NCI-H510A treated with DMSO at 0.1 percent for 48 hours (cell line): ENCODE data around the gene UTS2B.
"Not testable (repeated sequence)": the region's sequence is repeated elsewhere in the genome, so short reads cannot be mapped to it uniquely, and the experiment has no call there.

Source experiments
- DNase-seq: peaks from one replicate; lab custom pipeline; 2025; lab: John Stamatoyannopoulos, UW

UTS2B gene

DNA sequence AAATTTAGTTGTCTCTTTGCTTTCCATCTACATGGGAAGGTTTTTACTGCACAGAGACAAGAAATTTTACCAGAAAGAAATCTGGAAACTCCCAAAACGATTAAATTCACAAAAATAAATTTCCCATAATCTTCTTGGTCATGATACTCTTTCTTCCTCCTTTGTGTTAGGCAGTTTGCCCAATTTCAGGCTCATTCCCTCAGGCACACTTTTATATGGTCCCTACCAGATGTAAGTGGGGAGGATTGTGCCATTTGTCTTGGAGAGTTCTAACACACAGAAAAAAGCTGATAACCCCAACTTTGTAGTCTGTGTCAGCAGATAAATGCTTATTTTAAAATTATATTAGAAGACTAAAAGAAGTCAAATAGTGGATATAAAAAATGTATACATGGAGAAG, 50.2 kb downstream of the UTS2B start:
- no peak for DNase-seq

DNA sequence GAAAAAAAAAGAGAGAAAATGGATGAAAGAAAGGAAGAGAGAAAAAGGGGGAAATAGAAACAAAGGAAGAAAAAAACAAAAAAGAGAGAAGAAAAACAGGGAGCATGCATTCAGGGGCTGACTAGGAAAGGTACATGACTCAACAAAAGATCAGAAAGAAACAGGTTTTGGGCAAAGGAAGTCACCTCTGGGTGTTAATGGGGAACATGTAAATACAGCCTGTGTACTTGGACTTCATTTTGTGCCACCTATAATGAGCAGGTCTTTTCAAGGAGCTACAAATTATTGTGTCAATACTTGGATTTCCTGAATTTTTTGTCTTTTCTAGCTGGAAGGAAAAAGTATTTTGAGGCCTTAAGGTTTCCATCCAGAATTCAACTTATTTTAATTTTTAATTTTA, 54.6 kb downstream of the UTS2B start:
- DNase-seq, result no peak

DNA sequence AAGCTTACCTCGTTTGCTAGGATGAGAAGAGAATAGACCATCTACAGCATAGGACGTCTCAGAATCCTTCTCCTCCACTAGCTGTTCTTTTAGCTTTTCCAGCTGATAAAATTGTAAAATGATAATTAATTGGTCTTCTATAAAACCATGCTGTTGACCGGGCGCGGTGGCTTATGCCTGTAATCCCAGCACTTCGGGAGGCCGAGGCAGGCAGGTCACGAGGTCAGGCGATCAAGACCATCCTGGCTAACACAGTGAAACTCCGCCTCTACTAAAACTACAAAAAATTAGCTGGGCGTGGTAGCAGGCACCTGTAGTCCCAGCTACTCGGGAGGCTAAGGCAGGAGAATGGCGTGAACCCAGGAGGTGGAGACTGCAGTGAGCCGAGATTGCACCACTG, 55.1 kb downstream of the UTS2B start:
- DNase-seq, result not testable (repeated sequence)

DNA sequence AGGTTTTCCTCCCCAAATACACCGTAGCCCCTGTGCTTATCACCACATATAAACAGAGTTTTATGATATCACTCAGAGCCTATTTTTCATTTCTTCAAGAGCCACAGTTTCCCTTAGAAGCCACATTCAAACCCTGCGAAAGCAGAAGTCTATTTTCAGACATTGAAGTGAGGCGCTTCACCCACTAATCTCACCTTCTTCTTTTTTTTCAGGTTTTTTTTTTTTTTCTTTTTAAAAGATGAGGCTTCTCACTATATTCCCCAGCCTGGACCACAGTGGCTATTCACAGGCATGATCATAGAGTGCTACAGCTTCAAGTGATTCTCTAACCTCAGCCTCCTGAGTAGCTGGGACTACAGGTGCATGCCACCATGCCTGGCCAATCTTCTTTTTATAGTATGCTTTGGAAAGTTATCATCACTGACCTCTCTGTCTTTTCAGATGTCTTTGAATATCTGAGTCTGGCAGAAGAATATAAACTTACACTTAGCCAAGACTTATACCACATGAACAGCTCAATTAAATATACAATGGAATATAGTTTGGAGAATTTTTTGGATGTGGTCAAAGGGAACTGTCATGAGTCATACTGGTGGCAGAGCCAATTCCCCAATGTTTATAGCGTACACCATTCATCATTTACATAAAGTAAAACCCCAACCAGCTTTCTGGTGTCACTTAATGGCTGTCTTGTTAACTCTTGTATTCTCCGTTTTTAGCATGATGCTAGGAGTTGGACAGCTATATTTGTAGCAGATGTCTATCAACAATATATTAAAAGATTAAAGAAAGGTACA, 60.8 kb downstream of the UTS2B start:
- DNase-seq, result no peak

DNA sequence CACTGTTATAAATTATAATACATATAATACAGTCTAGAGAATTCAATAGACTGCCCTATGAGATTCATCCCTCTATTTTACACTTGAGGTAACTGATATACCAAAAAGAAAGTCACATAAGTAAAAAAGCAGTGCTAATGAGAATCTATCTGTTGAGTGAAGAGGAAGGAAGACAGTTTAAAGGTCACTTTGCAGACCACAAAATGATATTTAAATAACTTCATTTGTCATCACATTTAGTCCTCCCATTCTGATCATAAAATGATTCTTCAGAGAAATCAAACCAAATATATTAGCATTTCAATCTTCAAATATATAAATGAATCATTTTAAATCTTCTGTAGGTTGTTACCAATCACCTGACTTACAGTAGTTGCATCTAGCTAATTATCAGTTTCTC, 61.6 kb downstream of the UTS2B start:
- no peak for DNase-seq

DNA sequence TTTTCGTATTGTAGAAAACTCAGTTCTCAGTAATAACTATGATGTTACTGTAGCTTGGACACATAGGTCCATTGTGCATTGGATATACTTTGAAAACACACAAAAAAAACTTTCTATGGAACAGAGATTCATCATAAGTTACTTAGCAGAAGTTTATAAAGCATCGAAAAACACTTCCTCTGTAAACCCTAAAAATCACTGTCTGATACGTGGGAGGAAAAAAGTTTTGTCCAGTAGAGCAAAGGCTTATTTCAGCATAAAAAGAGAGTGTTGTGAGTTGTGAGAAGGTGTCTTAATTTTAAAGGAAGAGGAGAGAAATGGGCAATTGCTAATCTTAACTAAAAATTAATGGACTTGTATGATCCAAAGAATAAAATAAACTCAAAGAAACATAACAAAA, 66.5 kb downstream of the UTS2B start:
- no peak for DNase-seq

DNA sequence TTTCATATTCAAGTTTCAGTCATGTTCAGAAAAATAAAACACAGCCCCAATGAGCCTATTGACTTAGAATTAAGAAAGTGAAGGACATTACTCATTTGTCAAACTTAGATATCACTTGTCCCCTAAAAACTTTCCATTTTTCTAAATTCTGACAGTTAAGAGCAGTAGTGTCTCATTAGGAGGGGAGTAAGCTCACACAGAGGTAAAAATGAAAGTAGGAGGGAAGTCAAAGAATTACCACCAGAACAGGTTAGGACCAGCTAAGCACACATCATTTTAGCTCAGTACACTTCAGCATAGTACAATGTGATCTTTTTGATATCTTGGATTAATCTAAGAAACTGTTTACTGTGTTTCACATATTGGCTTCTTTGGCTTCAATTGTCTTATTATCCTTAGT, 67.0 kb downstream of the UTS2B start:
- no peak for DNase-seq

DNA sequence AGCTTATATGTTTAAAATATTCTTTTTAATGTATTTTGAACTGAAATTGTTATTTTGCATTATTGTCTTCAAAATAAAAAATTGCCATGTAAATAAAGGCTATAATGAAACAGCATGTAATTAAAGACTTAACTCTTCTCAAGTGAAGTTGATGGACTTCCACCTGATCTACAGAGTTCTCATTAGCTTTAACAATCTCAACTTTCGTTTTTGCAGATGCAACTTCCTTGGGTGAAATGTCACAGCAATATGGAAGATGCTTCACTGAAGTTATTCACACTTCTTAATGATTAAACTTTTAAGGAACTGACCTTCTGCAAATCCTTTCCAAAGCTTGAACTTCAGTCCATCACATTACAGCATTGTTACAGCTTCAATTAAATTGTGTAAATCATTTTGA, 67.7 kb downstream of the UTS2B start:
- no peak for DNase-seq

DNA sequence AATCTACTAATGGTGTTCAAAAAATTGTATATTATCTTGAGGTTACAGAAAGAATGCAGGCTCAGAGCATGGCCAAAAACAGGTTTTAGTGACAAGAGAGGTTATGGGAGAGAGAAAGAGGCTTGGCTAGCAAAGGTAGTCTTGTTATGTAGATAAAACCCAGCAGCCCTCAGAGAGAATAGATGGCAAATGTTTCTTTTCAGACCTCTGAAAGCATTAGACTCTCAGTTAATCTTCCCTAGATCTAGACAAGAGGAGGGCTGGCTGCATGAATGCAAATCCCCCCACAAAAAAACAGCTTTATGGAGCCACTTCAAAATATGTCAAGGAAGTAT, 69.1 kb downstream of the UTS2B start:
- DNase-seq, result no peak

DNA sequence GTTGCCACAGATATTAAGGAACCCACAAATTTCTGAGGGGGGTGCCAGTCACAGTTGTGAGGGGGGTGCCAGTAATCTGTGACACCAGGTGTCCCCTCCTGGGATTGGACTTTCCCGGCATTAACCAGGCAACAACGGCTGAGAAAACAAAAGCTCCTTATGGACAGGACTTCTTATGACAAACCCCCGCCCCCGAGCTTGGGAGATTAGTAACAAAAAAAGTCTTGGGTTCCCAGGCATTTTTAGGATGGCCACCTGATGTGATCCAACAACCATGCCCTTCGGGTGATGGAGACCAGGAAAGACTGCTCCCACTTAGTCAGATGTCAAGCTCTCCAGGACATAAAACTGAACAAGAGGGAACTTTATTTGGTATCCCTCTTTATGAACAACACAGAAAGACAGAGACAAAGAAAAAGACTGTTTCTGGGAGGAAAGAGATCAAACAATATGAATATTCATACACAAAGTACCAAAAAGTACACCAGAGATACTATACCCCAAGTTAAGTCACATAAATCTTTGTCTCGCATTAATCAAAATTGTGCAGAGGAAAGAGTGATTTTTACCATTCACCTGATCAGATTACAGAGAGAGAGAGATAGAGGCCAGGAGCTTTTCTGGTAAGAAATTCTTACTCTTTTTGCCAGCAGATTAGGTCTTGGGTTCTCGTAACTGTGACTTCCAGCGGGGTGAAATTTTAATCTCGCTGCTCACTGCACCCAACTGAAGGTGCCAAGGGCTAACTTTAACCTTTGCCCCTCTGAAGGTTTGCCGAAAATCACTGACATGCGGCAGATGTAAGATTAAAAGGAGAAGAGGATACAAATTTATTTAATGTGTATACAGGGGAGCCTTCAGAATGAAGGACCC, 69.7 kb downstream of the UTS2B start:
- DNase-seq, result no peak

DNA sequence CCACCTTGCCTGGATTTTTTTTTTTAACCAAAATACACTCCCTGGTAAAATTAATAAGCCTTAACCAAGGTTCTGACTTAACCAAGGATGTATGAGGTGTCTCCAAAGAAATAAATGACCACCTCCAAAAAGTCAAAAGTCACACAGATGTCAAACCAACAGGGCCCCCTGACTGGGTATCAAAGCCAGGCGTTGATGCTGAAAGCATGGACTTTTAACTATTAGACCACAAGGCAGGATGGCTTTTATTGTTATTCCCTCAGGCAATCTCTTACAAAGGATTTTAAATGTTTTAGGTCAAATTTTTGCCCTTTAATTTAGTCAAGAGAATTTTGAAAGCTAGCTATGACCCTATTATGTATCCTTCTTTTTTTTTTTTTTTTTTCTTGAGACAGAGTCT, 70.8 kb downstream of the UTS2B start:
- DNase-seq, result no peak

DNA sequence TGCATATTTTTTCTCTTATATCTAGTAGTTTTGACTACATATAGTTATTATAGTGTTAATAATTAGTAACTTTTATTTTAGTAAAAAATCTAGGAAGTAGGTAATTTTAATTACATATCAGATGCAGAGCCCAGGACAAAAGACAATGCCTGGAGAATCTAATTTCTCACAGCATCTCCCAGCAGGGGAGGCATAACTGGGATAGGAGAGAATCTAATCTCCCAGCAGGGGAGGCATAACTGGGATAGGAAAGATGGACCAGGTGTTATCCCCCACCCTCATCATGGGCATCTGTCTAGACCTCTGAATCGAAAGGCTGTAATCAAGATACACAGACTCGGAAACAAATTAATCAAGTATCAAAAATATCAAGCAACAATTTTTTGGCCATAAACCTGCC, 73.0 kb downstream of the UTS2B start:
- no peak for DNase-seq

DNA sequence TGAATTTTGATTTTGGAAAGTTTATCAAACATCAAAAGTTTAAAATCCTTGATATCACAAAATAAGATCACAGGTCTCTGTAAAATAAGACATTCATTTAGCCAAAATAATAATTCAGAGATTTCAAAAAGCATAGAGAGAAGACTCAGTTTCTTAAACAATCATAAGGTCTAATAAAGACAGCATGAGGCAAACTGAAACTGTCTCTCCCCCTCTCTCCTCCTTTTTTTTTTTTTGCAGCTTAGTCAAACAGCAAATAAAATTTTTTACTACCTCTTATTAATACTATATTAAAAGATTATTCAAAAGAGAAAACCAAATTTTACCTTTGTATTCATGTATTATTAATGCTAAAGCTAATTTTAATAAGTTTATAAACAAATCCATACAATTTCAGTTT, 73.9 kb downstream of the UTS2B start:
- no peak for DNase-seq

DNA sequence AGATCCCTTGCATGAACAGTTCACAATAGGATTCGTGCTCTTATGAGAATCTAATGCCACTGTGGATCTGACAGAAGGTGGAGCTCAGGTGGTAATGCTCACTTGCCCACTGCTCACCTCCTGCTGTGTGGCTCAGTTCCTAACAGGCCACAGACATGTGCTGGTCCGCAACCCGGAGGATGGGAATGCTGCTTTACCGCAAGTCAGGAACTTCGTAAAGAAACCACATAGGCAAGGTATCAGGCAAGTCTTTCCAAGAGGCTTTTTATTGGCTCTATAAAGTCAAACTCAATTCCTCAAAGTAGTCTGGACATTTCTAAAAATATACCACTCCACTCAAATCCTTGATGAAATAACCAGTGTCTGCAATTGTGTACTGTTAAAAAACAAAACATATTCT, 75.2 kb downstream of the UTS2B start:
- DNase-seq, result no peak

DNA sequence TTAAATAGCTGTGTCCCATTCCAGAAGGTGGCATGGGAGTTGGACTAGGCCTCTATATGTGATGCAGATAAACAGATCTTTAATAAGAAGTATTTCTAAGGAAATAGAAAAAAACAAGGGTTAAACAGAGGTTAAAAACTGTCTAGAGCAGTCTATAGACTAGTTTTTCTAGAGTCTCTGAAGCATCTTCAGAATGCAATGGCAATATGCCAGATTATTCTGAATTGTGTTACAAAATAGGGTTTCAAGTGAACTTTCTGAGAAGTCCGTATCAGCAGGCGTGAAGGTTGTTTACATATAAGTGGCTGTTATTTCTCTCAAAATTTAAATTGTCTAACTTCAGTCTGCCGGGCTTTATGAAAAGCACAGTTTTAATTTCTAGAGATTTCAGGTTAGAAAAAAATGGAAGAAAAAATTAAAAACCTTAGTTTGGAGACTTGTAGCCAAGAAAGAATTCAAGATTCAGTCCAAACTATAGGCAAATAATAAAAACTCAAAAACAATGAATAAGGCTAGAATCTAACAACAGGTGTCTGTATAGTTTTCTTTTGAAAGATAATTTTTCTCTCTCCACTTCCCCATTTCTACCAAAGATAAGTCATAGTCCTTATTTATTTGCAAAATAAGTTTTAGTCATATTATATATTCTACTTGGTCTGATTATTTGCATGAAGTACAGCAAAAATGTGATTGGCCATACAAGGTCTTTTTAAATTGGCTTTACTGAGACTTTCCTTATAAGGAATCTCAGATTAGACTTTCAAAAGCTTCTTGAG, 76.0 kb downstream of the UTS2B start:
- DNase-seq, result no peak

DNA sequence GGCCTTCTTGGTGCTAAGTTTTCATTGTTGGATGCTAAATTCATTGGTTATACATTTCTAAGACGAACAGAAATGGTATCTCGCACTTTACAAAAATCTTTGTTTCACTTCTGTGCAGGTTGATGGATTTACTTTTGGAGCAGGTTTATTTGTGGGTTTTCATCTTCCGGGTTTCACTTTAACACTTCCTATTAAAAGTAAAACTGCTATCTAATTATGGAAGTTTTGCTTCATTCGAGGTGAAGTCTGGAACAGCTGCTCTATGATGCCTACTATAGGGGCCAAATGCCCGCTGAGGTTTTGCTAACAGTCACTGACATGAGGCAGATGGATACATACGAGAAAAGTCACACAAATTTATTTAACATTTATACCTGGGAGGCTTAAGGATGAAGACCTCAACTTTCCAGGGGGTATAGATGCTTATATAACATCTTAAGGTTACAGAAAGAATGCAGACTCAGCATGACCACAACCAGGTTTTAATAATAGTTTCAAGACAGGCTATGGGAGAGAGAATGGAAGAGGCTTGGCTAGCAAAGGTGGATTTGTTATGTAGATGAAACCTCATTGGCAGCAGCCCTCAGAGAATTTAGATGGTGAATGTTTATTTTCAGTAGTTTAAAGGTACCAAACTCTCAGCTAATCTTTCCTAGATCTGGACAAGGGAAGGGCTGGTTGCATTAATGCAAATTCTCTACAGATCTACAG, 77.1 kb downstream of the UTS2B start:
- DNase-seq, result no peak

DNA sequence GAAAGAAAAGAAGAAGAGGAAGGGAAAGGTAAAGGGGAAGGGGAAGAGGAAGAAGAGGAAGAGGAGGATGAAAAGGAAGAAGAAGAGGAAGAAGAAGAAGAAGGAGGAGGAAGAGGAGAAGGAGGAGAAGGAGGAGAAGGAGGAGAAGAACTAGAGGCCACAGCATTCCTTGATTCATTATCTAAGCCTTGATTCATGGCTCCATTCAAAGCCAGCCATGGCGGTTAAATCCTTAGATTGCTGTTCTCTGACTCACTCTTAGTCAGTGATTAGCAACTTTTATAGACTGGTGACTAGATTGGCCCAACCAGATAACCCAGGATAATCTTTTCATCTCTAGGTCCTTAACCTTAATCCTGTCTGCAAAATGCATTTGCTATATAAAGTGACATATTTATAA, 83.7 kb downstream of the UTS2B start:
- DNase-seq, result no peak

DNA sequence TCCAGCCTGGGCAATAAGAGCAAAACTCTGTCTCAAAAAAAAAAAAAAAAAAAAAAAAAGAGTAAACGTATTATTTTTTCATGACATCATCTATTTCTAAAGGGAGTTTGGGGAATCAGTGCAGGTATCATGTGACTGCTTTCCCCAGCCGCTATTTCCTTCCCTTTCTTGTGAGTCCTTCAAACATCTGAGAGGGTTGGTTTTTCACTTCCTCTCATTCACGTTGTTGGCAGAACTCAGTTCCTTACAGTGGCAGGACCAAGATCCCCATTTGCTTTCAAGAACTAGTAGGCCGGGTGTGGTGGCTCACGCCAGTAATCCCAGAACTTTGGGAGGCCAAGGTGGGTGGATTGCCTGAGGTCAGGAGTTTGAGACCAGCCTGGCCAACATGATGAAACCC, 84.3 kb downstream of the UTS2B start:
- not testable (repeated sequence) for DNase-seq

DNA sequence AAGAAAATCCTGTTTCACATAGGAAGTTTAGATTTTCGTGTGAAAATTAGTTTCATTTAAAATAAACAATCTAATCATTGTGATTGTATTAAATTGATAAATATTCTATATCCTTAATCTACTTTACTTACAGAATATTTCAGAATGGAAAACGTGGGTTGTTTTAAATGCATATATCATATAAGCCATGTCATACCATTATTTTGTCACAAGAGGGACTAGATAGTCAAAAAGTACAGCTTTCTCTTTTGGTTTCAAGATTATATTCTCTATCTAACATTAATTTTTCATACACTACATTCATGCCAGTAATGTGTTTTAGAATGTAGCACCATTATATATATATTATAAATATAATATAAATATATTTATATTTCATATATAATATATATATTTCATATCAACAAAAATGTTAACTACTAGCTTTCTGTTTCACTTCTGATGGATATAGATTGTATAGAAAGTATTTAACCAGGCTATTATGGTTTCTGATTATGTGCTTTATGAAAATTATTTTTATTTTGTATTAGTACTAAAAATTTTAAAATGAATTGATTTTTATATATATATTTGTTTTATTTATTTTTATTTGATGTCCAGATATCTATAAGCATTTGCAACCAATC, 86.0 kb downstream of the UTS2B start:
- DNase-seq, result peak; percentile 30

DNA sequence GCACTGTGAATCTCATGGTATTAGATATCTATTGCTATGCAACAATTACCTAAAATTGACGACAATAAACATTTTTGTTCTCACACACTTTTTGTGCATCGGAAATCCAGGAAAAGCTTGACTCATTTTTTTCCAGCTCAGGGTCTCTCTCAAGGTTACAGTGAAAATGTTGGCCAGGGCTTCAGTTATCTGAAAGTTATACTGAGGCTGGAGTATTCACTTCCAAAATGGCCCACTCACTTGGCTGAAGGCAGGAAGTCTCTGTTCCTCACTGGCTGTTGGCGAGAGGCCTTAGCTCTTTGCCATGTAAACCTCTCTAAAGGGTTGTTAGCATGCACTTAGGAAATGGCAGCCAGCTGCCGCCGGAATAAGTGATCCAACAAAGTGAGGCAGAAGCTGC, 89.8 kb downstream of the UTS2B start:
- no peak for DNase-seq

DNA sequence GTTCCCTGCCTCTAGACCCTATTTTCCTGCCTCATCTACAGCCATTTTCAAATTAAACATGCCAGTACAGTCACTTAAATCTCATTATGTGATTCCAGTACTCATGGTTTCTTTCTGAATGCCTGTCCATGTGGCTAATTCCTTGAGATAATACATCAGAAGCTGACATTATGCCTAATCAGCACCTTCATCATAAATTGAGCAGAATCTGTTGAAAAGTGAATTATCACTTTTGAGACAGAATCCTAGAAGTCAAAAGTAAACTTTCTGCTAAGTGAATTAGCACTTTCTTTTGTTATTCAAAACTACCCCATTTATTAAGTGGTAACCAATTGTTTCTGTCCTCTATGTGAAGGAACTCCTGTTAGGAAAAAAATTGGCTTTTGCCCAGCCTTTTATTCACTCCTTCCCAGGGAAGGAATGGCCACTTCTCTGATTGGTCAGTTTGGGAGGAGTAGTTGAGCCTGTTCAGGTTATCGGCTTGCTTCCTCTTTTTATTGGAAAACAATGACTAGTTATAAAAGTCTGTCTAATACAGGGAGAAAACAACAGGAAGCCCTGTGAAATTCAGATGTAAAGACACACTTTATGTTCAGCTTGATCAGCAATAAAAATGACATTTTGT, 90.8 kb downstream of the UTS2B start:
- DNase-seq, result no peak
